Stimulated activated CD8-positive, alpha-beta memory T cell treated with anti-CD3 and anti-CD28 coated beads, Interleukin-15, amount 100 ng/mL, for 48 hours (primary cell): ENCODE measurements around the gene ZNF695.
"Not testable (repeated sequence)": the region's sequence is repeated elsewhere in the genome, so short reads cannot be mapped to it uniquely, and the experiment has no call there.

Experiments used
- DNase-seq, 2 donors: peaks; one replicate each; pipeline ENCODE4 v3.0.0-alpha.2; 2020; ENCODE audit warnings: low read depth in 2 of 2

ZNF695 gene

GRCh38 chr1:247007511-247008405 lies at the start of gene ZNF695:
ZNF695 (minus strand) TSS chr1:247008057; CDS start chr1:247007908, 149 bp downstream.
- DNase-seq = peak; percentile 50 to 65

DNA sequence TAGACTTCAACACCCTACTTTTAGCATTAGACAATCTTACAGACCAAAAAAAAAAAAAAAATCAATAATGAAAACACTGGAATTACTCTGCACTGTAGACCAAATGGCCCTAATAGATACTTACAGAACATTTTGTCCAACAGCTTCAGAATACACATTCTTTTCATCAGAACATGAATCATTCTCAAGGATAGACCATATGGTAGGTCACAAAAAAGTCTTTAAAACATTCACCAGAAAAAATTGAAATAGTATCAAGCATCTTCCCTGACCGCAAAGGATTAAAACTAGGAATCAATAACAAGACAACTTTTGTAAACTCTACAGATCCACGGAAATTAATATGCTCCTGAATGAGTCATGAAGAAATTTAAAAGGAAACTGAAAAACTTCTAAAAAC lies 48.2 kb upstream of the ZNF695 start:
- no peak for DNase-seq

- no peak for DNase-seq
These were observed 47.1 kb upstream of the ZNF695 start for GRCh38 chr1:247054992-247055415.

DNA sequence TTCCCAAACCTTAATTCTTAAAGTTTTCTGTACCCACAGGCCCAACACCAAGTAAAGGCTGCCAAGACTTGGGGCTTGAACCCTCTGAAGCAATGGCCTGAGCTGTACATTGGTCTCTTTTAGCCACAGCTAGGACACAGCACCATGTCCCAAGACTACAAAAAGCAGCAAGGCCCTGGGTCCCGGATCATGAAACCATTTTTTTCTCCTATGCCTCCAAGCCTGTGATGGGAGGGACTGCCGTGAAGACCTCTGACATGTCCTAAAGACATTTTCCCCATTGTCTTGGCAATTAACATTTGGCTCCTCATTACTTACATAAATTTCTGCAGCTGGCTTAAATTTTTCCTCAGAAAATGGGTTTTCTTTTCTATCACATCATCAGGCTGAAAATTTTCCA lies 39.8 kb upstream of the ZNF695 start:
- DNase-seq = no peak

DNA sequence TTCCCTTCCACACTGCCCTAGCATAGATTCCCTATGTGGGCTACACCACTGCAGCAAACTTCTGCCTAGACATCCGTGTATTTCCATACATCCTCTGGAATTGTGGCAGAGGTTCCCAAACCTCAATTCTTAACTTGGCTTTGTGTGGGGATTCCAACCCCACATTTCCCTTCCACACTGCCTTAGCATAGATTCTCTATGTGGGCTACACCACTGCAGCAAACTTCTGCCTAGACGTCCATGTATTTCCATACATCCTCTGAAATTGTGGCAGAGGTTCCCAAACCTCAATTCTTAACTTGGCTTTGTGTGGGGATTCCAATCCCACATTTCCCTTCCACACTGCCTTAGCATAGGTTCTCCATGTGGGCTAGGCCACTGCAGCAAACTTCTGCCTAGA lies 39.4 kb upstream of the ZNF695 start:
- no peak for DNase-seq

- DNase-seq = no peak
These were observed 35.5 kb upstream of the ZNF695 start for GRCh38 chr1:247043406-247043805.

DNA sequence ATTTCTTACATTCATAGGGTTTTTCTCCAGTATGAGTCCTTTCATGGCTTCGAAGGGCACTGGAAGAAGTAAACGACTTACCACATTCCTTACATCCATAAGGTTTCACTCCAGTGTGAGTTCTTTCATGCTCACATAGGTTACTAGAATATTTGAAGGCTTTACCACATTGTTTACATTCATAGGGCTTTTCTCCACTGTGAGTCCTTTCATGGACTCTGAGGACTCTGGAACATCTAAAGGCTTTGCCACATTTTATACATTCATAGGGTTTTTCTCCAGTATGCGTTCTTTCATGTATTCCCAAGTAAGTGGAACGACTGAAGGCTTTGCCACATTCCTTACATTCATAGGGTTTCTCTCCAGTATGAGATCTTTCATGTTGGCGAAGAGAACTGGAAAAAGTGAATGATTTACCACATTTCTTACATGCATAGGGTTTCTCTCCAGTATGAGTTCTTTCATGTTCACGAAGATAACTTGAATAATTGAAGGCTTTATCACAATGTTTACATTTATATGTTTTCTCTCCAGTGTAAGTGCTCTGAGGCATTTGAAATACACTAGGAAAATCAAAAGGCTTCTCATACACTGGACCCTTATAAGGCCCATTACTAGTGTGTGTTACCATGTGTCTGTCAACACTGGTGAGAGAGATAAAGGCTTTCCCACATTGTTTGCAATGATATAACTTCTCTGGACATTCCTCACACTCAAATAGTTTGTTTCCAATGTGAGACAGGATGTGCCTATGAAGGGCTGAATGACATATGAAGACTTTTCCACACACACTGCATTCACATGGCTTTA lies 29.9 kb upstream of the ZNF695 start:
- DNase-seq = no peak

DNA sequence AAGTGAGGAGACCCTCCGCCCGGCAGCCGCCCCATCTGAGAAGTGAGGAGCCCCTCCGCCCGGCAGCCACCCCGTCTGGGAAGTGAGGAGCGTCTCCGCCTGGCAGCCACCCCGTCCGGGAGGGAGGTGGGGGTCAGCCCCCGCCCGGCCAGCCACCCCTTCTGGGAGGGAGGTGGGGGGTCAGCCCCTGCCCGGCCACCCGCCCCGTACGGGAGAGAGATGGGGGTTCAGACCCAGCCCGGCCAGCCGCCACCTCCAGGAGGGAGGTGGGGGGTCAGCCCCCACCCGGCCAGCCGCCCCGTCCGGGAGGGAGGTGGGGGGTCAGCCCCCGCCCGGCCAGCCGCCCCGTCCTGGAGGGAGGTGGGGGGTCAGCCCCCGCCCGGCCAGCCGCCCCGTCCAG lies 24.4 kb upstream of the ZNF695 start:
- DNase-seq = not testable (repeated sequence)

DNA sequence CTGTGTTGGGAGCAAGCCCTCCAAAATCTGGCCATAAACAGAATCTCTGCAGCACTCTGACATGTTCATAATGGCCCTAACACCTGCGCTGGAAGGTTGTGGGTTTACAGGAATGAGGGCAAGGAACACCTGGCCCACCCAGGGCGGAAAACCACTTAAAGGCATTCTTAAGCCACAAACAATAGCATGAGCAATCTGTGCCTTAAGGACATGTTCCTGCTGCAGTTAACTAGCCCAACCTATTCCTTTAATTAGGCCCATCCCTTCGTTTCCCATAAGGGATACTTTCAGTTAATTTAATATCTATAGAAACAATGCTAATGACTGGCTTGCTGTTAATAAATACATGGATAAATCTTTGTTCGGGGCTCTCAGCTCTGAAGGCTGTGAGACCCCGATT lies 16.8 kb upstream of the ZNF695 start:
- not testable (repeated sequence) for DNase-seq

GRCh38 chr1:247013391-247013790 lies 5.5 kb upstream of the ZNF695 start:
- DNase-seq = no peak

DNA sequence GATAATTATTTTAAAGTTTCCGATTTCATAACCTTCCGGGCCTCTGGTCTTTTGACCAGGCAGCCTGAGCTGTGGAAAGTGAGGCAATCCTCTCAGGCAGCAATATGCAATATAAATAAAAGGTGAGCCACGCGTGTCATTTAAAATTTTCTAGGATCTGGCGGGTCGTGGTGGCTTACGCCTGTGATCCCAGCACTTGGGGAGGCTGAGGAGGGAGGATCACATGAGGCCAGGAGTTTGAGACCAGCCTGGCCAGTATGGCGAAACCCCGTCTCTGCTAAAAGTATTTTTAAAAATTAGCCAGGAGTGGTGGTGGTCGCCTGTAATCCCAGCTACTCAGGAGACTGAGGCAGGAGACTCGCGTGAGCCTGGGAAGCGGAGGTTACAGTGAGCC lies 546 bp upstream of the ZNF695 start:
- DNase-seq = no peak

DNA sequence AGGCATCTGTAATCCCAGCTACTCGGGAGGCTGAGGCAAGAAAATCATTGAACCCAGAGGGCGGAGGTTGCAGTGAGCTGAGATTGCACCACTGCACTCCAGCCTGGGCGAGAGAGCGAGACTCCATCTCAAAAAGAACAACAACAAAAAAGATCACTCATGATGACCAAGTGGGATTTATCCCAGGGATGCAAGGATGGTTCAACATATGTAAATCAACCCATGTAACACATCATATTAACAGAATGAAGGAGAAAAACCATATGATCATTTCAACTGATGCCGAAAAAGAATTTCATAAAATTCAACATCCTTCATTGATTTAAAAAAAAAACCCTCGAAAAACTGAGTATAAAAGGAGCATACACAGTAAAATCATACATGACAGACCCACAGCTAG lies 3.8 kb downstream of the ZNF695 start:
- DNase-seq = not testable (repeated sequence)

DNA sequence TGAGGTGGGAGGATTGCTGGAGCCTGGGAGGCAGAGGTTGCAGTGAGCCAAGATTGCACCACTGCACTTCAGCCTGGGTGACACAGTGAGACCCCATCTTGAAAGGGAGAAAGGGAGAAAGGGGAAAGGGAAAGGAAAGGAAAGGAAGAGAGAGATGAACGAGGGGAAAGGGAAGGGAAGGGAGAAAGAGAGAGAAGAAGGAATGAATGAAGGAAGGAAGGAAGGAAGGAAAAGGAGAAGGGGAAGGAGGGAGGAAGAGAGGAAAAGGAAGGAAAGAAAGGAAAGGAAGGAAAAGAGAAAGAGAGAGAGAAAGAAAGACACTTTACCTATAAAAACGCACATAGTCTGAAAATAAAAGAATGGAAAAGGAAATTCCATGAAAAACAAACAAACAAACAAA lies 18.0 kb downstream of the ZNF695 start:
- no peak for DNase-seq

DNA sequence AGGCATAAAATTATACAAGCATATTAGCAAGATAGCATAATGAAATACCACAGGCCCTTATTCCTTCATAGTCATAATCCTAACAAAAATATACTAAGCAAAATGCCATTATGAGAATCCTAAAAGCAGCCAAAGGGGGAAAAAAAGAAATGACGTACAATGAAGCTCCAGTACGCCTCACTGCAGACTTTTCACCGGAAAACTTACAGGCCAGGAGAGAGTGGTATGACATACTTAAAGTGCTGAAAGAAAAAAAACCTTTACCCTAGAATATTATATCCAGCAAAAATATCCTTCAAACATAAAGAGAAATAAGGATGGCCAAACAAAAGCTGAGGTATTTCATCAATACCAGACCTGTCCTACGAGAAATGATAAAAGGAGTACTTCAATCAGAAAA lies 19.5 kb downstream of the ZNF695 start:
- DNase-seq = no peak

GRCh38 chr1:246987083-246987690 lies 20.7 kb downstream of the ZNF695 start:
- no peak for DNase-seq

- no peak for DNase-seq
These were observed 29.1 kb downstream of the ZNF695 start for GRCh38 chr1:246978785-246979184.

- no peak for DNase-seq
These were observed 29.6 kb downstream of the ZNF695 start for GRCh38 chr1:246978281-246978680.

GRCh38 chr1:246971969-246972368 lies 35.9 kb downstream of the ZNF695 start:
- DNase-seq = no peak

- DNase-seq = peak; percentile 14 to 15
These were observed 36.7 kb downstream of the ZNF695 start for GRCh38 chr1:246971090-246971721.

- DNase-seq = no peak
These were observed 38.2 kb downstream of the ZNF695 start for GRCh38 chr1:246969621-246970020.

GRCh38 chr1:246966502-246966901 lies 41.4 kb downstream of the ZNF695 start:
- DNase-seq = no peak
